Stomach (tissue), 4 donors: Measurements from ENCODE around the gene FUCA1.

Source experiments
- EP300 ChIP-seq: sonication (generic); formaldehyde crosslinking; IDR thresholded peaks from one replicate; pipeline ENCODE4 v1.6.1; 2017; ENCODE audit warnings: antibody characterized with exemption
- POLR2A ChIP-seq, 4 donors: fragments of 450-650 bp; IDR thresholded peaks; one replicate each; pipeline ENCODE4 v1.6.1; 2016; ENCODE audit warnings: antibody characterized with exemption in 4 of 4, control low read depth in 2 of 4, mild to moderate bottlenecking in 1 of 4, moderate library complexity in 1 of 4
- TF ChIP-seq, protein P1 (sequence below), 7 experiments: fragments of 450-650 bp in 4 of 7; fragments of 200-600 bp in 3 of 7; sonication (generic) in 3 of 7; IDR thresholded peaks; one replicate each; pipeline ENCODE4 v1.5.1; 2016 to 2019; ENCODE audit warnings: antibody characterized with exemption in 7 of 7, control low read depth in 2 of 7, mild to moderate bottlenecking in 1 of 7

- TF ChIP-seq, protein P1, sequence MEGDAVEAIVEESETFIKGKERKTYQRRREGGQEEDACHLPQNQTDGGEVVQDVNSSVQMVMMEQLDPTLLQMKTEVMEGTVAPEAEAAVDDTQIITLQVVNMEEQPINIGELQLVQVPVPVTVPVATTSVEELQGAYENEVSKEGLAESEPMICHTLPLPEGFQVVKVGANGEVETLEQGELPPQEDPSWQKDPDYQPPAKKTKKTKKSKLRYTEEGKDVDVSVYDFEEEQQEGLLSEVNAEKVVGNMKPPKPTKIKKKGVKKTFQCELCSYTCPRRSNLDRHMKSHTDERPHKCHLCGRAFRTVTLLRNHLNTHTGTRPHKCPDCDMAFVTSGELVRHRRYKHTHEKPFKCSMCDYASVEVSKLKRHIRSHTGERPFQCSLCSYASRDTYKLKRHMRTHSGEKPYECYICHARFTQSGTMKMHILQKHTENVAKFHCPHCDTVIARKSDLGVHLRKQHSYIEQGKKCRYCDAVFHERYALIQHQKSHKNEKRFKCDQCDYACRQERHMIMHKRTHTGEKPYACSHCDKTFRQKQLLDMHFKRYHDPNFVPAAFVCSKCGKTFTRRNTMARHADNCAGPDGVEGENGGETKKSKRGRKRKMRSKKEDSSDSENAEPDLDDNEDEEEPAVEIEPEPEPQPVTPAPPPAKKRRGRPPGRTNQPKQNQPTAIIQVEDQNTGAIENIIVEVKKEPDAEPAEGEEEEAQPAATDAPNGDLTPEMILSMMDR (IDR thresholded peaks at IDR 0.05): no peak
- TF ChIP-seq EP300 (no peak), POLR2A (IDR thresholded peaks at IDR 0.05) (no peak)
These were observed 13.5 kb downstream of the FUCA1 start for GRCh38 chr1:23854568-23854967.
